Rectal smooth muscle tissue (tissue), 1 donor: ENCODE data around the gene DOK6.
"Not testable (repeated sequence)": the region's sequence is repeated elsewhere in the genome, so short reads cannot be mapped to it uniquely, and the experiment has no call there.

ENCODE experiments used
- H3K27ac ChIP-seq: one replicate; pipeline ENCODE4 v1.7.0; 2013; ENCODE audit warnings: low read depth, low read length, inconsistent platforms
- H3K27me3 ChIP-seq: one replicate; pipeline ENCODE4 v1.7.0; 2013; ENCODE audit warnings: low read length; ENCODE audit not compliant: control insufficient read depth, insufficient read depth
- H3K36me3 ChIP-seq: one replicate; pipeline ENCODE4 v1.7.0; 2013; ENCODE audit warnings: low read length; ENCODE audit not compliant: control insufficient read depth, insufficient read depth
- H3K4me1 ChIP-seq: one replicate; pipeline ENCODE4 v1.7.0; 2013; ENCODE audit warnings: low read length; ENCODE audit not compliant: control insufficient read depth, insufficient read depth
- H3K4me3 ChIP-seq: one replicate; pipeline ENCODE4 v1.7.0; 2013; ENCODE audit warnings: low read length
- H3K9ac ChIP-seq: one replicate; pipeline ENCODE4 v1.7.0; 2013; ENCODE audit warnings: low read length

Gene DOK6

GRCh38 chr18:69647702-69648101 is 247.0 kb downstream of the DOK6 start:
- Histone ChIP-seq H3K4me3 (no peak overlapping the region), H3K4me1 (no peaks in the 10 kb centered on the region), H3K27ac (no peak overlapping the region), H3K9ac (no peak overlapping the region), H3K27me3 (no peaks in the 10 kb centered on the region), H3K36me3 (no peaks in the 10 kb centered on the region)

- H3K27ac ChIP-seq = no peak overlapping the region
- no peaks in the 10 kb centered on the region for H3K36me3 ChIP-seq
- no peaks in the 10 kb centered on the region for H3K4me1 ChIP-seq
- H3K9ac ChIP-seq = no peak overlapping the region
- H3K27me3 ChIP-seq = no peaks in the 10 kb centered on the region
- no peak overlapping the region for H3K4me3 ChIP-seq
Observed at GRCh38 chr18:69648486-69648885, 247.8 kb downstream of the DOK6 start.

- Histone ChIP-seq H3K4me3 (no peak overlapping the region), H3K9ac (no peak overlapping the region), H3K27ac (no peak overlapping the region), H3K27me3 (no peaks in the 10 kb centered on the region), H3K36me3 (no peaks in the 10 kb centered on the region), H3K4me1 (no peaks in the 10 kb centered on the region)
Observed at GRCh38 chr18:69649684-69650083, 249.0 kb downstream of the DOK6 start.

GRCh38 chr18:69651243-69651642 is 250.6 kb downstream of the DOK6 start:
- H3K36me3 ChIP-seq = no peaks in the 10 kb centered on the region
- H3K4me3 ChIP-seq = no peak overlapping the region
- H3K4me1 ChIP-seq = no peaks in the 10 kb centered on the region
- H3K27ac ChIP-seq = no peak overlapping the region
- no peak overlapping the region for H3K9ac ChIP-seq
- no peaks in the 10 kb centered on the region for H3K27me3 ChIP-seq

GRCh38 chr18:69655816-69656215 is 255.1 kb downstream of the DOK6 start:
- H3K4me3 ChIP-seq = no peak overlapping the region
- no peaks in the 10 kb centered on the region for H3K4me1 ChIP-seq
- H3K27ac ChIP-seq = no peak overlapping the region
- H3K36me3 ChIP-seq = no peaks in the 10 kb centered on the region
- H3K27me3 ChIP-seq = no peaks in the 10 kb centered on the region
- no peak overlapping the region for H3K9ac ChIP-seq

GRCh38 chr18:69658103-69658502 is 257.4 kb downstream of the DOK6 start:
- Histone ChIP-seq H3K36me3 (no peaks in the 10 kb centered on the region), H3K27me3 (no peaks in the 10 kb centered on the region), H3K4me1 (peaks cover 3% of the 10 kb centered on the region), H3K9ac (no peak overlapping the region), H3K27ac (no peak overlapping the region), H3K4me3 (no peak overlapping the region)

- no peaks in the 10 kb centered on the region for H3K27me3 ChIP-seq
- H3K36me3 ChIP-seq = no peaks in the 10 kb centered on the region
- H3K4me3 ChIP-seq = no peak overlapping the region
- H3K9ac ChIP-seq = no peak overlapping the region
- H3K27ac ChIP-seq = no peak overlapping the region
- peaks cover 3% of the 10 kb centered on the region for H3K4me1 ChIP-seq
Observed at GRCh38 chr18:69658685-69659084, 258.0 kb downstream of the DOK6 start.

GRCh38 chr18:69659142-69659651 is 258.5 kb downstream of the DOK6 start:
- H3K4me3 ChIP-seq = no peak overlapping the region

GRCh38 chr18:69662090-69662489 is 261.4 kb downstream of the DOK6 start:
- not testable (repeated sequence) for H3K9ac ChIP-seq, H3K27ac ChIP-seq, H3K36me3 ChIP-seq

More at GRCh38 chr18:69659142-69659651, 258.5 kb downstream of the DOK6 start:
- no peak overlapping the region for H3K9ac ChIP-seq
- H3K36me3 ChIP-seq = no peaks in the 10 kb centered on the region
- H3K4me1 ChIP-seq = peaks cover 3% of the 10 kb centered on the region
- H3K27ac ChIP-seq = no peak overlapping the region
- H3K27me3 ChIP-seq = no peaks in the 10 kb centered on the region

GRCh38 chr18:69664399-69664798 is 263.7 kb downstream of the DOK6 start:
- no peak overlapping the region for H3K27ac ChIP-seq
- H3K9ac ChIP-seq = no peak overlapping the region
- H3K4me3 ChIP-seq = no peak overlapping the region
- peaks cover 3% of the 10 kb centered on the region for H3K4me1 ChIP-seq
- no peaks in the 10 kb centered on the region for H3K27me3 ChIP-seq
- no peaks in the 10 kb centered on the region for H3K36me3 ChIP-seq

More at GRCh38 chr18:69662090-69662489, 261.4 kb downstream of the DOK6 start:
- not testable (repeated sequence) for H3K4me1 ChIP-seq, H3K27me3 ChIP-seq, H3K4me3 ChIP-seq

- Histone ChIP-seq H3K27ac (no peak overlapping the region), H3K9ac (no peak overlapping the region), H3K4me1 (no peaks in the 10 kb centered on the region), H3K36me3 (no peaks in the 10 kb centered on the region), H3K27me3 (no peaks in the 10 kb centered on the region), H3K4me3 (no peak overlapping the region)
Observed at GRCh38 chr18:69674292-69674877, 273.7 kb downstream of the DOK6 start.

- Histone ChIP-seq H3K4me3 (no peak overlapping the region), H3K27ac (no peak overlapping the region), H3K4me1 (no peaks in the 10 kb centered on the region), H3K9ac (no peak overlapping the region), H3K27me3 (no peaks in the 10 kb centered on the region), H3K36me3 (no peaks in the 10 kb centered on the region)
Observed at GRCh38 chr18:69674966-69675365, 274.3 kb downstream of the DOK6 start.

GRCh38 chr18:69677595-69677994 is 276.9 kb downstream of the DOK6 start:
- no peak overlapping the region for H3K4me3 ChIP-seq
- H3K27ac ChIP-seq = no peak overlapping the region

More at GRCh38 chr18:69677595-69677994, 276.9 kb downstream of the DOK6 start:
- Histone ChIP-seq H3K27me3 (no peaks in the 10 kb centered on the region), H3K9ac (no peak overlapping the region), H3K4me1 (no peaks in the 10 kb centered on the region), H3K36me3 (no peaks in the 10 kb centered on the region)
